Left colon (tissue), 2 donors: ENCODE measurements around the gene AMOTL2. TPM values are rescaled to one million over a fixed set of nuclear protein-coding genes. Genes with fewer than 3 reads are reported as not detected.

Experiments
- ATAC-seq: fragments of 200-7000 bp; cut with Tn5 transposase; one replicate; pipeline ENCODE4 v1.9.1; 2020; ENCODE audit warnings: mild to moderate bottlenecking, moderate library complexity
- DNase-seq, 2 donors: peaks; one replicate each; pipeline ENCODE4 v3.0.0-alpha.2; 2020
- intact Hi-C, 2 donors: fragments of 100-400 bp; cut with DNase I in 1 of 2; cut with micrococcal nuclease in 1 of 2; formaldehyde crosslinking; loops; one replicate each; pipeline versions ENCODE4 v1.11.2 to v1.14.0; 2022; cut with DNase I, micrococcal nuclease
- total RNA-seq, 2 donors: library from RNA; stranded (reverse); fragmentation: NEBNext Ultra II Directional; extraction: Animal tissue kit (Norgen Biotek cat#: 25700); gene quantifications; one replicate each; pipeline ENCODE4 v1.2.1, GENCODE V29; 2021
- donor health status: DM: no; HTN: no; CAD: no.
- donor health status: DM: yes; HTN: yes; CAD: no.

Gene AMOTL2
- total RNA-seq, 2 donors from 2014 or later: 17.6 to 18.7 TPM

DNA sequence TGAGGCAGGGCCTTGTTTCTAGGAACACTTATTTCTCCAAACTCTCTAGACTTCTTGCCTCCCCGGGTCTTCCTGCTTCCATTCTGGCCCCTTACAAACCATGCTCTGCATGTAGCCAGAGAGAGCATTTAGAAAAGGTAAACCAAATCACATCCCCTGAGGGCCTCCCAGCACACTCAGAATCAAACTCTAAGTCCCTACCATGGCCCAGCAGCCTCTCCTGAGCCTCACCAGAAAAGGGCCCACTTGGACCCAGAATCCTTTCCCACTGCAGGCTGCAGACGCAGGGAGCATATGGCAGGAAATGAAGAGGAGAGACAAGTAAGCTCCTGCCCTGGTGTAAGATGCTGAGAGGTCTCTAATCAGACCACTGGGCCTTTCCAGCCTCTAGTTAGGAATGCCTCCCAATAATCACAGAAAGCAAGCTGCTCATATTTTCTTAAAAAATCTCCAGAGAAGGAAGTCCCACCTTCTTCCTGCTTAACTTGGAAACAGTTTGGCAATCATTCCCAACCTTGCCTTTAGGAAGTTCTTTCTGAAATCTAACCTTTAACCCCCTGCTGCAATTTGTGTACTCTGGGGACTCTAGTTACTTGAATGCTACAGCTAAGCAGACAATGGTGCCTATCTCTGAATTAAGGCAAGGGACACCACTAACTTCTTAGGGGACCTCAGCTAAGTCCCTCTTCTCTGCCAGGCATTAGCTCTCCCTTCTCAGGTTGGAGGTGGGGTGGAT, 4.2 kb downstream of the AMOTL2 start:
- intact Hi-C loops: loop anchor here in 1 of 2 donors (10.0 kb wide), 1 partner anchor 105 kb away; no protein-coding TSS in a partner anchor
- DNase-seq (no peak), ATAC-seq (no peak)

DNA sequence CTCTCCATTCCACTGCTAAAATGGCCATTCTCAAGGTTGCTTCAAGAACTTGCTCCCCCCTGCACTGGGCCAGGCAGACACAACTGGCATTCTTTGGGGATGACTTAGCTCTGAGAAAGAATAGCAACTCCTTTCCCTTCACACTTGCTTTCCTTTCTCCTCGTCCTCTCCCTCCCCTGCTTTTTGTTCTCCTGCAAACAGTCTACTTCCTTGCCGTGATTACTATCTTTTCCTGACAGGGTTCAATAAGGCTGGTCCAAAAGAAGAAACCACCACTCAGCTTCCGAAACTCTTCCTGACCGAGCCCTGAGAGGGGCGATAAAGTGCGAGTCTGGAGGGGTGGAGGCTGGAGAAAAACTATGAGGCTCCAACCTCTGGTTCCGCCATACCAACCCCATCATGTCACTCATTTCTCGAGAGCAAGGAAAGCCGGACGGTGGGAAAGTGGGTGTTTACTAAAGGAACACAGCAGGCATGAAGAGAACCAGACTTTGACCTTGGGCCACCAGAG, 5.0 kb downstream of the AMOTL2 start:
- peak in 1 of 2 donors; percentile 13 for DNase-seq
- no peak for ATAC-seq
- intact Hi-C loops: no loop called here

DNA sequence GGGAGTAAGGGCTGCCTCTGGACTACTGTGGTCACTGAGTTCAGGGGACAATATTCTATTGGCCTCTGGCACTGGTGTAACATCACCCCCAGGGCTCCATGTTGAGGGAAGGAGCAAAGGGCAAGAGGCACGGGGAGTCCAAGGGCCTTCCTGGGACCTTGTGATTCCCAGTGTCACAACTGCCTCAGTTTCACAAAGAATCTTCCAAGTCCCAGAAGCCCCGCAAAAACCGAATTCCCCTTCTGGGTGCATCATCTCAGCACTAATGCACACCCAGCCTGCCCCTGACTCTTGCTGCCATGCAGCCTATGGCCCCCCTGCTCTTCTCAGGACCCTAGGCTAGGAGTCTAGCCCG, 5.5 kb downstream of the AMOTL2 start:
- DNase-seq (no peak), ATAC-seq (no peak)
- intact Hi-C loops: no loop called here

DNA sequence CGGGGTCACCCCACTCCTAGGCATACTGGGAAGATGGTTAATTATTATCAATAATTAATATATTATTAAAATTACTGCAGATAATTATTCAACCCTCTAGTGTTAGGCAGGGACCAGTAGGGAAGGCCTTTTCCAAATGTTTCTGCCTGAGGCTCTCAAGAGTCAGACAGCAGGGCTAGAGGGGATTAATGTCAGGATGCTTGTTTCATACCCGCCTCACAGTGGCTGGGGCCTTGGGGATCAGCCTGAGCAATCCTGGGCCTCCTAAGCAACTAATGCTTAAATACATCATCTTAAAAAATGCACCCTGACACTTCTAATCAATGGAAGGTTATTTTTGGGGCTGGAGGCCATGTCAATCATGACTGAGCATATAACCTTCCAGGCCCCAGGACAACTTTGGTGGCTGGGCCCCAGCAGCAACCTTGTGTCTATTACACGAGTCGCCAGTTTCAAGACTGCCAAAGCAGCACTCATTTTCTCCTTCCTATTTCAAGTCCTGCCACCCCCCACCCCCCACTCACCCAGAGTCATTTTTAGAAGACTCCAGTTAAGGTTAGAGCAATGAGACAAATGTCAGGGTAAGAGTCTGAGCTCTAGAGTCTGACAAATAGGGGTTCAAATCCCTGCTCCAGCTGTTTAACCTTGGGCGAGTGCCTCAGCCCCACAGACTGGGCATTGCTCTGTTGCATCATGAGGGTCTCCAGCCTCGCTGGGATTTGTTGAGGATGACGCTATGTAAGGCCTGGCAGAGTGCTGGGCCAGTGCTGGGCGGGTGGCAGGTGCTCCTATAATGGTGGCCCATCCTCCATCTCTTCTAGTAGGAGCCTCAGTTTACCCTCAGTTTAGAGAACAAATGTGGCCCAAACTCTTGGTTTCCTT, 6.1 kb downstream of the AMOTL2 start:
- ATAC-seq (no peak), DNase-seq (no peak)
- intact Hi-C loops: no loop called here

DNA sequence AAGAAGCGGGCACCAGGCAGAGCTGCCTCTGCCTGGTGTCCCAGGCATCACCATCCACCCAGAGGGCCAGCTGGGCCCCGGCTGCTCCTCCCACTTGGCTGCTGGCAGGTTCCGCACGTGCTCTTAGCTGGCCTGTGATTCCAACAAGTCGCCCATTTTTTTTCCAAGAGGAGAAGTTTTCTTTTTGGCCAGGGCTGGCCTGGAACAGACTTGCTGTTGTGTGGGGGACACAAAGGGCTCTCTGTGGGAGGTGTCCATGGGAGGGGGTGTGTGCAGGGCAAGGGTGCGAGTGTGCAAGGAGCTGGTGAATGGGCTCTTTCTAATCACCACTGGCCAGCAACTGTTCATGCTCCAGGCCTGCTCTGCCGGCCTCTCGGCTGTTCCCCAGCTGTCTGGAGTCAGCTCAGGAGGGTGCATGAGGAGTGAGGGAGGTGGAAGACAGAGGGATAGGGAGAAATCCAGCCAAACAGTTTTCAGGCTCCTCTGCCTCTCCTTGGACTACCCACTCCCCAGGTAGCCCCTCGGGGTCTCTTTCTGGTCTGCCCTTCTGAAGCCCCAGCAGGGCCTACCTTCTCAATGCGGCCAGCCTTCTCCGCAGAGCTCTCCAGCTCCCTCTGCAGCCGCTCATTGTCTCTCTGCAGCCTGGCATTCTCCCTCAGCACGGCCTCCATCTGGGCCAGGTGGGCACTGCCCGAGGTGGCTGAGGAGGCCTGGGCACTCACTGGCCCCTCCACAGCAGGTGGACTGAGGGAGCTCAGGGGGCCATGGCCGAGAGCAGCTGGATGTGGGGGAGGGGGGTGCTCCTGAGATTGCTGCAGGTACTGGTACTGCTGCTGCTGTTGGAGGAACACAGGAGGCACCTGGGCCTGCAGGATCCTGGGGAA, 7.1 kb downstream of the AMOTL2 start:
- ATAC-seq: no peak
- intact Hi-C loops: no loop called here
- peak in 1 of 2 donors; percentile 47 for DNase-seq

DNA sequence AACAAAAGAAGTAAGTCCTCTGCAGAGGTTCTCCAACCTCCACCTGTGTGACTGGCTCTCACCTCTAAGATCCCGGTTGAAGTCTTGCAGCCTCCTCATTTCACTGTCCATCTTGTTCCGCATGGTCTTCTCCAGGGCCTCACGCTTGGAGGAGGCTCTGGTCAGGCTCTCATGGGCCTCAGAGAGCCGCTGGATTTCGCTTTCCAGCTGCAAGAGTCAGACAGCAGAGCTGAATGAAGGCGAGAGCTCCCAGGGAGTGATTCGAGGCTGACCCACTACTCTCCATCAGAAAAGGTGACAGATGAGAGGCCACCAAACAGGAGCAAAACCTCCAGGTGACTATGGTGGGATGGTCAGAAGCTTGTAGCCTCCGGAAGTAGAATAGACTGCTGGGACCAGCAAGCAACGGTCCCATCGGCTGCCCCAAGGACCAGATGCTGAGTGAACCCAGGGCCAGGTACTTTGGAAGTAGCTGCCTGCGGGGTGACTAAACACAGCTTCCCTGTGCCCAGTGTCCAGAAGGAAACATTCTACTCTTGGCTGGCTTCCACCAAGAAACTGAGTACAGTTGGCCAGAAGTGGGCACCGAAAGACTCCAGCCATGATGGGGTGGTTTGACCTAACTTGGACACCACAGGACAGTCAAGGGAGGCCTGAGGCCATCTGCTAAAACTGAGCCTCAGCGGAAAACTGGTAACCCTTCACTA, 7.9 kb downstream of the AMOTL2 start:
- no peak for ATAC-seq

DNA sequence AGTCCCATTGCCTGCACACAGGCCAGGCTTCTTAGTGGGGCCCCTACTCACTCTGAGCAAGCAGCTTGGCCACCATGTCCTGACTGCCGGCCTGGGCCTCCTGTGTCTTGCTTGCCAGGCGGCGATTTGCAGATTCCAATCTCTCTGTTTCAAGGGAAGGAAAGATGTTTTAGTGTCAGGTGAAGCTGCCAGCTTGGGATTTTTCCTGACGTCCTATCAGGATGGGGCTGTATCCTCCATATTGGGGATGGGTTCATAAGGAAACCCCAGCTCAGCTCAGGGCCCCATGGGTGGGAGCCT, 8.5 kb downstream of the AMOTL2 start:
- intact Hi-C loops: no loop called here
- no peak for ATAC-seq
- DNase-seq: peak in 1 of 2 donors; percentile 12

More for the DNA sequence above, 7.9 kb downstream of the AMOTL2 start:
- intact Hi-C loops: no loop called here
- DNase-seq: no peak

DNA sequence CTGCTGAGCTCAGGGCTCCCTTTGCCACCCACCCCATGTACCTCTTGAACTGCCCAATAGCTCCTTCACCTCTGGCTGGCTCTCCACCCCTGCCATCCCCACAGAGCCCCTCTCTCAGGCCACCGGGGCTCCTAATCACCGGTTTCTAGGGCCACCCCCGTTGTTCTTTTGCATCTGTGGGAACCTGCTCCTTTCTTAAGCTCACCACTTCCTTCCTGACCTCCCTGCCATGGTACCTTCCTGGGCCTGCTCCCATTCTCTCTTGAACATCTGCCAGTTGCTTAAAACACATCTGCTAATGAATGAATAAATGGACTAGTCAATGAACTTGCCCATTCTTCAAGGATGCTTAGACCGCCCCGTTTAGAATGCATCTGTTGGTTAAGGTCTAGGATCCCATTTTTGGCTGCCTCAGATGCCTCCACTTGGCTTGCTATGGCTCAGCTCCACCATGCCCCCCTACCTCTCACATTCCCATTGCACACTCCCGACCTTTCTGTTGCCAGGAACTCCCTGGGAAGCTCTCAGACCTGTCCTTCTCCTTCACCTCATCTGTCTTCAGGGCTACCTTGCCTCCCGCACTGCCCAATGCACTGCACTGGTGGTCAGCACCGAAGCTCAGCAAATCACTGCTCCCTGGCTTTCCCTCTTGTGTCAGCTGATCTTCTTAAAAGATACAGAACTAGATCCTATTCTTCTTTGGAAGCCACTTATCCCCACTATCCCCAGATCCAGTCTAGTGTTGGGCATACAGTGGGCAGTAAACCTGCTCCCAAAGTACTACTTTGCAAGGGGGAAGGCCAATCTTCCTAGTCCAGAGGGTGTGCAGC, 9.1 kb downstream of the AMOTL2 start:
- DNase-seq (peak in 1 of 2 donors; percentile 22), ATAC-seq (no peak)
- intact Hi-C loops: no loop called here

DNA sequence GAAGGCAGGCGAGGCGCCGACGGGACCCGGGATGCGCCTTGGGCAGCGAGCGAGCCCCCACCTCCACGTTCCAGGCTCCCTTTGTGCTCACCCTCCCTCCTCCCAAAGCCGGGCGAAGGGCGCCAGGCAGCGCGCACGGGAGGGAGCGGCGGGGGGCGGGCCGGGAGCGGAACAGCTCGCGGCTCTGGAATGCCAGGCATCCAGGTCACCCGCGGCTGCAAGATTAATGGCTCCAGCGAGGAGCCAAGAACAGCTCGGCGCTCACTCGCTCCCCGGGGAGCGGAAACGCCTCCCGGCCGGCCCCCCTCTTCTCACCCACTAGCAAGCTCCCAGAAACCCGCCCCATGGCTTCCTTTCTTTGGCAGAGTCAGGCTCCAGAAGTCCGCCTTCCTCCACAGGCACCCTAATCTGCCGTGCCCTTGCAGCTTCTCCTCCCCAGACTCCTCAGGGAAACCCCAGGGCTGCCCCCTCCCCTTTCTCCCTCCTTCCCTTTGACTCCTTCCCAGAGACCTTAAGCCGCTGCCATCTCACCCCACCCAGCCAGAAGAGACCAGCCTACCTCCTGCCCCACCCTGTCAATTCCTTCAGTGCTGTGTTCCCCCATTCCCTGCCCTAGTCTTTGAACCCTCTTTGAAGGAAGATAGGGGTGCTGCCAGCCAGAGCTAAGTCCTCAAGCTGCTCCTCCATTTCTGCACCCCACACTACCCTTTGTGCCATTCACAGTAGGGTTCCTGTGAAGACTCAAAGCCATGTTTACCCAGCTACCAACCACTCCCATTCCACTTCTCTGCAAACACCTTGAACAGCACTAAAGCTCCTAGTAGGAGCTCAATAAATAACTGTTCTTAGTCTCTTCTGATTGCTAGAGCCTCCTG, 9.9 kb downstream of the AMOTL2 start:
- DNase-seq (peak; percentile 83 to 93), ATAC-seq (peak; percentile 92)
- intact Hi-C loops: no loop called here

DNA sequence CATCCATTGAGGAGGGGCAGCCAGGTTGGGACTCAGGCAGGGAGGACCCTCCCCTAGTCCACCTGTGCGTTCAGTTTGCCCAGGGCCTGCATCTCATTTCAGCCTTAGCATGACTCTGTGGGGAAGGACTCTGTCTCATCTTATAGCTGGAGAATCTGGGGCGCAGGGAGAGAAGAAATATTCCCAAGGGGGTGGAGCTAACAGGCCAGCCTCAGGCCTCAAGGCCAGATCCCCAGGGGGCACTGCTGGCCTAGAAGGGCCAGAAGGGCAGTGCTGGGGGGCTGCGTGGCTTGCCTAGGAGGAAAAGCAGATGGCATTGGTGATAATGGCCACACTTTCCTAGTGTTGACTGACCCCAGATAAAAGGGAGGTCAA, 10.9 kb downstream of the AMOTL2 start:
- DNase-seq (peak in 1 of 2 donors; percentile 25), ATAC-seq (no peak)
- intact Hi-C loops: no loop called here

DNA sequence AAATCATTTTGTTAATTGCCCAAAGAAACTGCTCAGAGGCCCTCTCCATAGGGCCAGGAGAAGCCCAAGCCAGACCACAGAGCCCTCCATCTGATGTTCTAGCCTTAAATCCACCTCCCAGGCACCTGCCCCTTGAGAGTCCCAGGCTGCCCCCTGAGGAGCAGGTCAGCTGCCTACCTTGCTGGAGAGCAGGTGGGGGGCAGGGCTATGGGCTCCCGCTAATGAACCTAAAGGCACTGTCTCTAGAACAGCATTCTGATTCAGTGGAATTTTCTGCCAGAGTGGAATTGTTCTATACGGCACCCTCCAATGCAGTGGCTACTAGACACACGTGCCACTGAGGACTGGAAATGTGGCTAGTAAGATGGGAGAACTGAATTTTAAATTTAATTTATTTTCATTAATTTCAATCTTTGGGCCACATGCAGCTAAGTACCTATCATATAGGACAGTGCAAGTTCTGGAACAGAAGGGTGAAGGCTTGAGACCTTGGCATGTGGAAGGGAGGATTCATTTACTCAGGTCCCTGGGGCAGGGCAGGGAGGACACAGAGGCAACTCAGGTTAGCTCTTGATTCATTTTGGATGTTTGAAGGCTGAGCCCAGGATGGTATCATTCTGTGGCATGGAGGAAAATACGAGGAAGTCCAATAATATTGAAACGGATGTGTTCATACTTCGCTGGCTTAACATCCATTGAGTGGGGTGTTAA, 11.4 kb downstream of the AMOTL2 start:
- DNase-seq (peak in 1 of 2 donors; percentile 10), ATAC-seq (no peak)
- intact Hi-C loops: no loop called here

DNA sequence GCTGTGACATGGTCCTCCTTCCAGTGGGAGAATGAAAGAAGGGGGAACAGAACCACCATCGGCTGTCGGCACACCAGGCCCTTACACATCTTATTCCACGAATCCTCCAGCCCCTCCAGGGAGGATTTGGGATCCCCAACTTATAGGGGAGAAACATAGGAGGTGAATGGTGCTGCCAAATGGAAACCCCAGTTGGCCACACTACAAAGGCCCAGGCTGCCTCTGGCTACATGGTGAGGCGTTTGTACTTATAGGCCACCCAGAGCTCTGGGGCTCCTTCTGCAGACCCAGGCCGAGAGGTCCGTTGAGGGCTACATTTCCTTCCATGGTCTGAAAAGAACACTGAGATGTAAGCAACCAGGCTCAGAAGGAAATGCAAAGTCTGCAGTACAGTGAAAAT, 12.0 kb downstream of the AMOTL2 start:
- intact Hi-C loops: no loop called here
- no peak for ATAC-seq
- DNase-seq: no peak

DNA sequence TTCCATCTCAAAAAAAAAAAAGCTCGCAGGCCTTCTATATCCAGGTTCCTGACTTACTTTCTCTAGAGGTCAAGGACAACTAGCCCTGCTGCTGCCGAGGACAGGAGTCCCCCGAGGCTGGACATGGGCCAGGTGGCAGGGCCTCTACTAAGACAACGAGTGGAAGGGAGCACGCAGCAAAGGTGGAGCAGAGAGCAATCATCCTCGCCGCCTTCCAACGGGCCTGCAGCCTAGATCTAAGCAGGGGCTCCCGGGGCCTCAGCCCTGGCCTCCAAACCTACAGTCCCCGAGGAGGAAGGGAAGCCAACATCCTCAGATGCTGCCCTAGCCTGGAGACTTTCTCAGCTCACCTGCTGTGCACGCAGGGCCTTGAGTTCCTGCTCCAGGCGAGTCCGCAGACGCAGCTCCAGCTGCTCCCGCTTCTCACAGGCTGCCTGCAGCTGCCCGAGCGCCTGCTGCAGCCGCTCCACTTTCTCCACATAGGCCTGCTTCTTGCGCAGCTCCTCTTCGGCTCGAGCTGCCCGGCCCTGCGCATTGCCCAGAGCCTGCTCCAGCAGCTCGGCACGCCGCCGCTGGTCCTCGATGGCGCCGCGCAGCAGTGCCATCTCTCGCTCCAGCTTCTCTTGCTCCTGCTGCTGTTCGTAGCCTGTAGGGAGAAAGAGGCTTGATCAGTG, 12.9 kb downstream of the AMOTL2 start:
- ATAC-seq: no peak
- intact Hi-C loops: no loop called here
- peak; percentile 3 to 17 for DNase-seq

DNA sequence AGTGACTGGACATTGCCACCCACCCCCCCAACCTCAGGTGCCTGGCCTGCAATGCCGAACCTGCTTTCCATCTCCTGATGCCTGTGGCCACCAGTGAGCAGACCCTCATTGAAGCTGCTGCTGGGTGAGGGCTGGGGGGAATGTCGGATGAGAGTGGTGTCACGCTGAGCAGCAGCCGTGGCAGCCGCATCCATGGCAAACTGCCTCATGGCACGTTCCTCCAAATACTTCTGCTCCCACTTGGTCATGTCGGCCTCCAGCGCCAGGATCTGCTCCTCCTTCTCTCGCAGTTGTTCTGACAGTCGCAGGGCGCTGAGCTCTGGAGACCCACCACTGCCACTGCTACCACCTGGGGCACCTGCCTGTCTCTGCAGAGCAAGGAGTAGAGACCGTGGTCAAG, 14.2 kb downstream of the AMOTL2 start:
- ATAC-seq (no peak), DNase-seq (peak in 1 of 2 donors; percentile 22)
- intact Hi-C loops: no loop called here

DNA sequence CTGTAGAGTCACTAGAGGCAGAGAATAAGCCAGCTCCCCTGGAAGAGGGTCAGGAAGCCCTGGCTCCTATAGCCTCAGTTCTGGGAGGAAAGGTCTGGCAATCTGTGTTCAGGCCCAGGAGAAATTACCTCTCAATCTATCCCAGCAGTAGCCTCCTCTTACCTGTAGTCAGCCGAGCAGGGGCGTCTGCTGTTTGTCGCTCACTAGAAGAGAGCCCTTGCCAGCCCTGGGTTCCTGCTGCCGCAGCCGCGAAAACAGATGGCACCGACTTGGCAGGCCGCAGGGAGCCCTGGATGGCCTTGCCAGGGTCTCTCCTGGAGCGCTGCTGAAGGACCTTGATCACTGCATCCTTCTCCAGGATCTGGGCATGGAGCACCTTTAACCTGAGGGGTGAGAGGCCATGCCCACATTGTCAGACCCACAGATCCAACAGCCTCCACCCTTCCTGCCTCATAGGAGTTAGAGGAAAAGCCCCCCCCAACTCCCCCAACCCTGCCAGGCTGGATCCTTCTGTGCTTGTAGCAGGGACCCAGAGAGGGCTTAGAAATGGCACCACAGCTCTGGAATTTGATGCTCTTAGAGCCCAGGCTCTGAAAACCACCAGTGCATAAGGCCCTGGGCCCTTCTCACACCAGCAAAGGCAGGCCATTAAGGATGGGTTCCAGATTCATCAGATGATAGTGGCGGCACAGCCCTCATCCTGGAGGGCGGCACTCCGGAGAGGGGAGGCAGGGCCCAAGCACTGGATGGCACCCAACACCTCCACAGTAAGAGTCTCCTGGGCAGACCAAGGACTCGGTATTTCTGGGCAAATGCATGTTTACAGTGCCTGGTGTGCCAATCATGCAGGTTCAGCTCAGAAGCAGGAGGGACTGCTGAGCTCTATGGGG, 14.9 kb downstream of the AMOTL2 start:
- intact Hi-C loops: no loop called here
- DNase-seq: peak in 1 of 2 donors; percentile 21
- no peak for ATAC-seq
